HepG2 (cell line): ENCODE measurements around the gene ZNF638.

Experiments used
- EHMT2 ChIP-seq: fragments of 200-600 bp; sonication (generic); IDR thresholded peaks from 2 replicates; pipeline ENCODE4 v1.7.0; 2017; ENCODE audit warnings: antibody characterized with exemption, low read depth, low read length, borderline replicate concordance
- ZNF780A ChIP-seq: sonication (generic); formaldehyde crosslinking; IDR thresholded peaks from 2 replicates; pipeline ENCODE4 v1.8.0; 2022; ENCODE audit warnings: mild to moderate bottlenecking, missing genetic modification reagents, moderate library complexity

DNA sequence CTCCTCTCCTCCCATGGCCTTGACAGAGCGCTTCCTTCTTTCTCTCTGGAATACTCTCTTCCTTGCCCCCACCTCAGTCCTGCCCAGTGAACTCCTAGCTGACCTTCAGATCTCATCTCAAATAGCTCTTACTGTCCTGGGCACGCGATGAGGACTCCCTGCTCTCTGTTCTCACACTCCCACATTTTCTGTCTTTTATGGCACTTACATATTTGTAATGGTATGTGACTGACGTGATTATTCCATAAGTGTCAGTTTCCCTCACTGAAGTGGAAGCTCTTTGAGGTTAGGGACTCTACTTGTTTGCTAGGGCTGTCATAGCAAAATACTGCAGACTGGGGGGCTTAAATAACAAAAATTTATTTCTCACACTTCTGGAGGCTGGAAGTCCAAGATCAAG is 120.1 kb downstream of the ZNF638 start:
- TF ChIP-seq ZNF780A (no peak), EHMT2 (no peak)
